Choroid plexus epithelial cell (primary cell): Measurements from ENCODE around the gene GMPS.
A peak's percentile ranks its signal among the peaks of the same experiment; 100 is the strongest.

Source experiments
- DNase-seq: peaks from one replicate; pipeline ENCODE4 v3.0.0-alpha.2; 2010; ENCODE audit warnings: low read depth
- H3K4me3 ChIP-seq: 2 replicates; pipeline ENCODE4 v1.5.1; 2011; ENCODE audit warnings: low read depth, mild to moderate bottlenecking, control low read depth, low read length, moderate library complexity
- CTCF ChIP-seq: conservative IDR thresholded peaks from 2 replicates; pipeline ENCODE4 v1.5.1; 2011; ENCODE audit warnings: low read depth, mild to moderate bottlenecking, control low read depth, inconsistent platforms, low read length, moderate library complexity

The GMPS gene

GRCh38 chr3:155889952-155890351 lies 19.5 kb downstream of the GMPS start:
- TF ChIP-seq CTCF = no peak
- no peak for DNase-seq
- no peak overlapping the region for H3K4me3 ChIP-seq

GRCh38 chr3:155890671-155891190 lies 20.3 kb downstream of the GMPS start:
- TF ChIP-seq CTCF = no peak
- DNase-seq = peak; percentile 75
- no peak overlapping the region for H3K4me3 ChIP-seq

GRCh38 chr3:155891321-155891720 lies 20.9 kb downstream of the GMPS start:
- TF ChIP-seq CTCF = no peak
- DNase-seq = no peak
- H3K4me3 ChIP-seq = no peak overlapping the region

DNA sequence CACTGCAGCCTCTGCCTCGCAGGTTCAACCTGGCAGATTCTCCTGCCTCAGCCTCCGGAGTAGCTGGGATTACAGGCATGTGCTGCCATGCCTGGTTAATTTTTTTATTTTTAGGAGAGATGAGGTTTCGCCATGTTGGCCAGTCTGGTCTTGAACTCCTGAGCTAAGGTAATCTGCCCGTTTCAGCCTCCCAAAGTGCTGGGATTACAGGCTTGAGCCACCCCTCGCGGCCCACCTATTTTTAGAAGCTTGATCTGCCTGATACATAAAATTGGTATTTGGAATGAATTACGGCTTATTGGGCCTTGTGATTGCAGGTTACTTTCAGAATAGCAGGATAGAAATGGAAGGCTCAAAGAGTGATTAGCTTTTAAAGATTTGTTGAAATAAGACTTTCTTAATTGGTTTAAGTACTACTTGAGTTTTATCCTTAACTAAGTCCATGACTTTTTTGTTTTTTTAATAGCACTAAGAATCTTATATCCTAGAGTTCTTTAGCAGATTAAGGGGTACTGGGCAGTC lies 25.0 kb downstream of the GMPS start:
- no peak for DNase-seq

GRCh38 chr3:155906900-155907299 lies 36.5 kb downstream of the GMPS start:
- TF ChIP-seq CTCF = no peak

More for the DNA sequence above, 25.0 kb downstream of the GMPS start:
- TF ChIP-seq CTCF = no peak
- H3K4me3 ChIP-seq = no peak overlapping the region

DNA sequence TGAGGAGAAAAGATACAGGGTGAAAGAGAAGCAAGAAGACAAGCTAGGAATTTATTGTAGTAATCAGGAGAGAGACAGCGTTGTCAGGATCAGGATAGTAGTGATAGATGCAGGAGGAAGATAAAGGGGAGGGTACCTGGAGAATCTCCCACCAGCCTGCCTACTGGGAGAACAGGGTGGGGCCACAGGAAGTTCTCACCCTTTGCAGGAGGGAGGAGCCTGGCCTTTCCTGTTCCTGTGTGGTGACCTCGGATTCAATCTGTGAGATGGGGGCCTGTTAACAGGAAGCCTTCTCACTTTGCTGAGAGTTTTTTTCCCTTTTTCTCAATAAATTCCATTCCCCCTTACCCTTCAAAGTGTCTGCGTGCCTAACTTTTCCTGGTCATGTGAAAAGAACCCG lies 37.6 kb downstream of the GMPS start:
- no peak for TF ChIP-seq CTCF
- no peak overlapping the region for H3K4me3 ChIP-seq
- no peak for DNase-seq

More at GRCh38 chr3:155906900-155907299, 36.5 kb downstream of the GMPS start:
- H3K4me3 ChIP-seq = no peak overlapping the region
- DNase-seq = no peak

GRCh38 chr3:155908605-155909004 lies 38.2 kb downstream of the GMPS start:
- H3K4me3 ChIP-seq = no peak overlapping the region
- DNase-seq = no peak
- no peak for TF ChIP-seq CTCF
